Measurements from ENCODE around the gene DNAH17.

DNAH17 gene

DNA sequence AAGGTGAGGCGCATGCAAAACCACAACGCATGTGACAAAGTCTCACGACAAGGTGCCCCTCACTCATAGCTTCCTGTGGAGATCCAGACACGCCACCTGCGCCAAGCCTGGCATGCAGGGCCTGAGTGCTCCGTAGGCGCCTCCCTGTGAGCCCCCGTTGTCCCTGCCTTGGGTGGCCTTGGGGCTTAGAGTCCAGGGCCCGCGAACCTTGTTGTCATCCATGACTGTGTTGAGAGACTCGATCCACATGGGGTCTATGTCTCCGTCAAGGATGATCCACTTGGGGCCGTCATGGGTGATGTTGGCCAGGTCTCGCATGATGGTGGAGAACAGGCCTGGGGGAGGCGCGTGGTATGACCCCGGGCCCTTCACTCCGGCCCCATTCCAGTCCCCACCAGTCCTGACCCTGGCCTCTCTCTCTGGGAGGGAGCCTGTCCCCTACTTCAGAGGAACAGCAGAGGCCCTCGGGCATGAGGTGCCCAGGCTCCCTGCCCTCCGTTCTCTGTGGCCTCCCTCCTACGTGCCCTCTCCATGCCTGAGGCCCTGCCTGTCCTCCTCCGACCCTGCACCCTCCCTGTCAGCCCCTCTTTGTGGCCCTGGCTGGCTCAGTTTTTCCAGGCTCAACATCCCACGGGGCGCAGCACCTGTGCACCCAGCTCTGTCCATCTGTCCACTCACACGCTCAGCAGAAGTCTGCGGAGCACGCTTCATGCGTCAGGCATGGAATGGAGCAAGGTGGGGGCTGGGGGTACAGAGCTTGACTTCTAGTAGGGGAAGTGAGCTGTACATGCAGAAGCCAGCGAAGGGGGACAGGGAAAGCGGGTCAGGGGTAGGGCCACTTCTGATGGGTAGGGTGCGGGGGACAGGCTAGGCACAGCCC lies 85.7 kb downstream of the DNAH17 start:
- no peak for DNase-seq (ENCODE audit: low read depth)
- TF ChIP-seq, protein P1, sequence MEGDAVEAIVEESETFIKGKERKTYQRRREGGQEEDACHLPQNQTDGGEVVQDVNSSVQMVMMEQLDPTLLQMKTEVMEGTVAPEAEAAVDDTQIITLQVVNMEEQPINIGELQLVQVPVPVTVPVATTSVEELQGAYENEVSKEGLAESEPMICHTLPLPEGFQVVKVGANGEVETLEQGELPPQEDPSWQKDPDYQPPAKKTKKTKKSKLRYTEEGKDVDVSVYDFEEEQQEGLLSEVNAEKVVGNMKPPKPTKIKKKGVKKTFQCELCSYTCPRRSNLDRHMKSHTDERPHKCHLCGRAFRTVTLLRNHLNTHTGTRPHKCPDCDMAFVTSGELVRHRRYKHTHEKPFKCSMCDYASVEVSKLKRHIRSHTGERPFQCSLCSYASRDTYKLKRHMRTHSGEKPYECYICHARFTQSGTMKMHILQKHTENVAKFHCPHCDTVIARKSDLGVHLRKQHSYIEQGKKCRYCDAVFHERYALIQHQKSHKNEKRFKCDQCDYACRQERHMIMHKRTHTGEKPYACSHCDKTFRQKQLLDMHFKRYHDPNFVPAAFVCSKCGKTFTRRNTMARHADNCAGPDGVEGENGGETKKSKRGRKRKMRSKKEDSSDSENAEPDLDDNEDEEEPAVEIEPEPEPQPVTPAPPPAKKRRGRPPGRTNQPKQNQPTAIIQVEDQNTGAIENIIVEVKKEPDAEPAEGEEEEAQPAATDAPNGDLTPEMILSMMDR (conservative IDR thresholded peaks at IDR 0.05; ENCODE audit: low read depth, low read length), result no peak
- no peak overlapping the region for H3K4me3 ChIP-seq (ENCODE audit: low read depth, low read length)

DNA sequence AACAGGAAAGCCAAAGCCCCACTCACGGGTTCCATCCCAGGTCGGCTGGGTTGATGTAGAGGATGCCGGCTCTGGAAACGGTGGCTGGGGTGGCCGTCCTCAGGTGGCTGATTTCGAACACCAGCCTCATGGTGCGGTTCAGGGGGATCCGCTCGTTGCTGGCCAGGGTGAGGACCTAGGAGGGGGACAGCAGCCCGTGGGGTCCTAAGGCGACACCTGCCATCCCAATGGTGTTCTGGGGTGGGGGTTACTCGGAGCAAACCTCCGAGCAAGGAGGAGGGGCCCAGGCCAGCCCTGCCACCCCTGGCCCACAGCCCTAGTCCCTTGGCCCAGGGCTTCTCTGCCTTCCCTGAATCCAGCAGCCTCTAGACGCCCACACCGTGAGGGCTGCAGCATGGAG lies 86.5 kb downstream of the DNAH17 start:
- DNase-seq (ENCODE audit: low read depth), result no peak
- no peak overlapping the region for H3K4me3 ChIP-seq (ENCODE audit: low read depth, low read length)
- TF ChIP-seq, protein P1 (conservative IDR thresholded peaks at IDR 0.05; ENCODE audit: low read depth, low read length), result no peak

DNA sequence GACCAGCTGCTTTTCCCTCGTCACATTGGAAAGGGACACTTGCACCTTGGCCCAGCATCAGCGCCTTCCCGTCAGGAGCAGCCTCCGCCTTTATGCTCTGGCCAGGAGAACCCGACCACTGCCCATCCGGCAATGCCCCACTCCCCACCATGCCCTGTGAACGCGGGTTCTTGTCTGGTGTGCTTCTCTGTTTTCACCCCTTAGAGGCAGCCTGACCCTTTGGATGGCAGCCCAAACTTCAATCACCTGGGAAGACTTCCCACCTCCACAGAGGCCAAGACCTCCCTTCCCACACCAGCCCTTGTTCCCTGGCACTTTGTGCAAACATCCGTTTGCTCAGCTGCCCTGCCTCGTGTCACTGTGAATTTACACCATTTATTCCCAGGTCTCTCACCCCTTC lies 87.0 kb downstream of the DNAH17 start:
- no peak for DNase-seq (ENCODE audit: low read depth)
- TF ChIP-seq, protein P1 (conservative IDR thresholded peaks at IDR 0.05; ENCODE audit: low read depth, low read length), result no peak

DNA sequence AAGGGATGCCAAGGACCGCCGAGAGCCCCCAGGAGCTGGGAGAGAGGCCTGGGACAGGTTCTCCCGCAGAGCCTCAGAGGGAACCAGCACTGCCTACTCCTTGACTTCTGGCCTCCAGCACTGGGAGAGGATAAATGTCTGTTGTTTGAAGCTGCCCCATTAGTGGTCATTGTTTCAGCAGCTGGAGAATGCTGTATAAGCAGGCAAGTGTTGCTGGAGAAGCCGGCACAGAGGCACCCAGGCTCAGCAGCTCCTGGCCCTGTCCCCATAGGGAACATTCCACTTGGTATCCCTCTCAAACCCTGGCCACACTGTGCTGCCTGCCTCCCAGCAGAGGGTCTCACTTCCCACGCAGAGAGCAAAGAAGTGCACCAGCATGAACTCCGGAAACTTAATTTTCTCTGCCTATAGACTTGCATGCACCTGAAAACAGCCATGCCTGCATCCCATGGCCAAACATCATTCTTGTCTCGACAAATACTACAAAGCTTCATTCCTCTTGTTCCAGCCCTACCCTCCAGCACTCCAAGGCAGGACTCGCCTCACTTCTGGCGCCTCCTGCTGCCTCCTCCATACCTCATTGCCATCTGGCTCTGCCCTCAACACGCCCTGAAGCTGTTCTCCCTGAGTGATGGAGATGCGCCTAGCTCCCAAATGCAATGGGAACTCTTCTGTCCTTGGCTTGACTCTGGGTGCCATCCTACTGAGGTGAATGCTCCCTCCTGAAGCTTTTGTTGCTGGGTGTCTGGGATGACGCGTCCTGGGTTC lies 88.1 kb downstream of the DNAH17 start:
- H3K4me3 ChIP-seq (ENCODE audit: low read depth, low read length), result no peak overlapping the region
- TF ChIP-seq, protein P1 (conservative IDR thresholded peaks at IDR 0.05; ENCODE audit: low read depth, low read length), result peak; percentile 3
- DNase-seq (ENCODE audit: low read depth), result no peak

More for the DNA sequence above, 87.0 kb downstream of the DNAH17 start:
- H3K4me3 ChIP-seq (ENCODE audit: low read depth, low read length), result no peak overlapping the region

DNA sequence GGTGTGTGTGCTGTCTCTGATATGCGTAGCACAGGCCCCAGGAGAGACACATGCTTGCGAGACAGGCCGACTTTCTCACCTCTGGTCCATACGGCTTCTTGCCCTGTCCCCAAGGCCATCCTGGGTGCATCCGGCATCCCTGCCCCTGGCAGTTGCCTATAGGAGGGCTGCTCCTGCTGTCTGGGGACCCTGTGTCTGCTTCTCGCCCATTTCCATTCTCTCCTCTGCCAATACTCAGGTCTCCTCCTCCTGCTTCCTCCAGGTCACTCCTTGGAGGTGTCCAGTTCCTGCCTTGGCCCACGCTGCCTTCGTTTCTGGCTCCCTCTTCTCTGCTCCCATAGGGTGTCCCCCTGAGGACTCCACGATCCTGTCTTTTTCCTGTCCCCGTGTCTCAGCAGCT lies 89.0 kb downstream of the DNAH17 start:
- TF ChIP-seq, protein P1 (conservative IDR thresholded peaks at IDR 0.05; ENCODE audit: low read depth, low read length), result no peak
- H3K4me3 ChIP-seq (ENCODE audit: low read depth, low read length), result no peak overlapping the region
- DNase-seq (ENCODE audit: low read depth), result no peak

DNA sequence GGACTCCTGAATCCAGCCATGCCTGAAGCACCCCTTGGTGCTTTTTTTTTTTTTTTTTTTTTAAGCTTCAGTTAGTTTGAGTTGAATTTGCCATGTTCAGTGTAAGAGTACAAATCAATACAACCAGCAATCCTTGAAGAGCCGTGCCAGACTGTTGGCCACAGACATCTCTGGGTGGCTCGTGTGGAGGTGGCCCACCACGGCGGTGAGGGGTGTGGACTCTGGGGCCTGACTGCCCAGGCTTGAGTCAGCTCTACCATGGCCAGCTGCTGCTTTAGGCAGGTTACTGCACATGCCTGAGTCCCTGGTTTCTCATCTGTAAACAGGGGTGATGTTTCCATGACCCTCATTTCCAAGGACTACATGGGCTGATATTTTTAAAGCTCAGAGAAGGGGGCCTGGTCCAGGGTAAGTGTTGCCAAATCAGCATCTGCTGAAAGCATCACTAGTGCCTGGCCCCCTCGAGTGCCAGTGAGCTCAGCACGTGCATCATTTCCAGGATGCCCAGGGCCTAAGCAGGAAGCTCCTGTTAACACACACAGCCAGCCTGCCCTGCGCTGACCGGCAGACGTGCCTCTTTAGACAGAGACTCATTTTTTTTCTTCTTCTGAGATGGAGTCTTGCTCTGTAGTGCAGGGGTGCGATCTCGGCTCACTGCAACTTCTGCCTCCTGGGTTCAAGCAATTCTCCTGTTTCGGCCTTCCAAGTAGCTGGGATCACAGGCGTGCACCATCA lies 90.1 kb downstream of the DNAH17 start:
- TF ChIP-seq, protein P1 (conservative IDR thresholded peaks at IDR 0.05; ENCODE audit: low read depth, low read length), result no peak
- no peak overlapping the region for H3K4me3 ChIP-seq (ENCODE audit: low read depth, low read length)
- no peak for DNase-seq (ENCODE audit: low read depth)

Data from choroid plexus epithelial cell (primary cell).